ENCODE data around the gene UGT1A10. TPM values are rescaled to one million over a fixed set of nuclear protein-coding genes. Genes with fewer than 3 reads are reported as not detected.

The UGT1A10 gene
- total RNA-seq, 4 donors from 2014 or later: 0.36 TPM; not detected in 3

- WGBS, 2 donors: 93 to 95% methylated on average over 38 to 41 of the region's 44 CpGs
- no peak overlapping the region for H3K4me3 ChIP-seq (ENCODE audit: low read depth, poor library complexity, severe bottlenecking)
- TF ChIP-seq POLR2A (IDR thresholded peaks at IDR 0.05) (no peak), CTCF (IDR thresholded peaks at IDR 0.05) (no peak)
- intact Hi-C loops (cut with DNase I; ENCODE audit: low total_unique reads): no loop called here
- no peak for DNase-seq (ENCODE audit: low spot score in 2 of 2)
Measured at GRCh38 chr2:233754872-233755611, 118.8 kb downstream of the UGT1A10 start.

GRCh38 chr2:233756429-233757081 is 120.3 kb downstream of the UGT1A10 start:
- H3K4me3 ChIP-seq (ENCODE audit: low read depth, poor library complexity, severe bottlenecking): no peak overlapping the region
- intact Hi-C loops (cut with DNase I; ENCODE audit: low total_unique reads): no loop called here
- 71 to 73% methylated on average over 7 of the region's 7 CpGs for WGBS, 2 donors
- TF ChIP-seq CTCF (IDR thresholded peaks at IDR 0.05) (no peak), POLR2A (IDR thresholded peaks at IDR 0.05) (no peak)
- DNase-seq (ENCODE audit: low spot score in 2 of 2): no peak

GRCh38 chr2:233758141-233758540 is 121.9 kb downstream of the UGT1A10 start:
- TF ChIP-seq CTCF (IDR thresholded peaks at IDR 0.05): no peak
- no peak for TF ChIP-seq POLR2A (IDR thresholded peaks at IDR 0.05)
- DNase-seq (ENCODE audit: low spot score in 2 of 2): no peak
- no peak overlapping the region for H3K4me3 ChIP-seq (ENCODE audit: low read depth, poor library complexity, severe bottlenecking)
- intact Hi-C loops (cut with DNase I; ENCODE audit: low total_unique reads): no loop called here

- intact Hi-C loops (cut with DNase I; ENCODE audit: low total_unique reads): no loop called here
- WGBS, 2 donors: 85 to 93% methylated on average over 2 of the region's 2 CpGs
Measured at GRCh38 chr2:233758849-233759248, 122.6 kb downstream of the UGT1A10 start.

GRCh38 chr2:233760043-233760442 is 123.8 kb downstream of the UGT1A10 start, which contains the start of gene UGT1A1:
TSS of gene UGT1A1 (plus strand) at chr2:233760270. CDS start at chr2:233760288, 18 bp downstream.
- no peak within 1 kb of the TSS for H3K4me3 ChIP-seq (ENCODE audit: low read depth, poor library complexity, severe bottlenecking)
- DNase-seq (ENCODE audit: low spot score in 2 of 2): no peak
- intact Hi-C loops (cut with DNase I; ENCODE audit: low total_unique reads): no loop called here
- WGBS, 2 donors: 88 to 94% methylated on average over 6 of the region's 6 CpGs
- TF ChIP-seq POLR2A (IDR thresholded peaks at IDR 0.05) (no peak), CTCF (IDR thresholded peaks at IDR 0.05) (no peak)

More at GRCh38 chr2:233758849-233759248, 122.6 kb downstream of the UGT1A10 start:
- TF ChIP-seq CTCF (IDR thresholded peaks at IDR 0.05) (no peak), POLR2A (IDR thresholded peaks at IDR 0.05) (no peak)
- DNase-seq (ENCODE audit: low spot score in 2 of 2): no peak
- no peak overlapping the region for H3K4me3 ChIP-seq (ENCODE audit: low read depth, poor library complexity, severe bottlenecking)
